Stimulated activated naive B cell treated with anti-CD40 and anti-IgM and Interleukin-4, amounts not matched to agents 10 μg/mL and 1 μg/mL and 100 μg/mL, for 72 hours (primary cell): ENCODE data around the gene ZNF497.
"Not testable (repeated sequence)": the region's sequence is repeated elsewhere in the genome, so short reads cannot be mapped to it uniquely, and the experiment has no call there.

Source experiments
- ATAC-seq, 2 donors: fragments of 150-1000 bp; cut with Tn5 transposase; replicated peaks; 2 replicates each; pipeline ENCODE4 v1.10.0; 2021; ENCODE audit warnings: moderate library complexity in 1 of 2
- DNase-seq: peaks from one replicate; pipeline ENCODE4 v3.0.0; 2021
- H3K27ac Mint-ChIP-seq: one replicate; pipeline ENCODE4 v1.8.0; 2022; ENCODE audit warnings: mild to moderate bottlenecking, mixed read lengths
- H3K27me3 Mint-ChIP-seq, 2 donors: one replicate each; pipeline ENCODE4 v1.8.0; 2022; ENCODE audit warnings: mixed read lengths in 2 of 2
- H3K36me3 Mint-ChIP-seq, 2 donors: one replicate each; pipeline ENCODE4 v1.8.0; 2022; ENCODE audit warnings: mixed read lengths in 2 of 2, mild to moderate bottlenecking in 1 of 2
- H3K4me1 Mint-ChIP-seq, 2 donors: one replicate each; pipeline ENCODE4 v1.8.0; 2022; ENCODE audit warnings: mixed read lengths in 2 of 2, mild to moderate bottlenecking in 1 of 2
- H3K4me3 Mint-ChIP-seq, 2 donors: one replicate each; pipeline ENCODE4 v1.8.0; 2022; ENCODE audit warnings: mild to moderate bottlenecking in 2 of 2, mixed read lengths in 2 of 2, moderate library complexity in 1 of 2
- H3K9me3 Mint-ChIP-seq, 2 donors: one replicate each; pipeline ENCODE4 v1.8.0; 2022; ENCODE audit warnings: mixed read lengths in 2 of 2, mild to moderate bottlenecking in 1 of 2

Gene ZNF497

DNA sequence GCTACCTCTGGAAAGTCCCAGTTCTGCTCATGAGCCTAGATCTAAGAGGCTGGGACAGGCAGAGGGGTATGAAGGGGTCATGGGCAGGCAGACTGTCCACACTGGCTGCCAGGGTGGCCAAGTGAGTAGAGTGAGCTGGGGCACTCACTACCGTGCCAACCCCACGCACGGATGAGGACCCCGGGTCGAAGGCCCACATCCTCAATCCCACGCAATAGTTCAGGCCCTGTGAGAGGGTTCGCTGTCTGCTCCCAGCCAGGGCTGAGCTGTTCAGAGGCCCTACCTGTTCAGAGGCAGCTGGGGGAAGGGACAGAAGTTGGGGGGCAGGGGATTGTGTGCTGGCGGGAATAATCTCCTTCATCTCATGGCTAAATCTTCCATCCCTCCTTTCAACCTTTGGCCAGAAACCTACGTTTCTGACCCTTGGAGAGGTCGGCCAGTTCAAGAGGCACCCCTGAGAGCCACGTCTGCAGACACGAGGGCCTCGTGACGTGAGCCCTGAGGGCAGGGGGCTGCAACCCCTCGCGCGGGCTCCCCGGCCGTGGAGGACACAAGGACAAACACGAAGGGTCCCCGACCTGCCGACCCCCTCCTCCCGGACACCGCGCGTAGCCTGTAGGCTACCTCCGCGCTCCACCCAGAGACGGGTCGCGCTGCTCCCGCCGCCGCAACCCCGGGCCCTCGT is 23.5 kb upstream of the ZNF497 start:
- Mint-ChIP-seq H3K4me1 (peaks cover 22 to 58% of the 10 kb centered on the region in 2 donors), H3K4me3 (peak overlapping the region; percentile 91 to 96)

DNA sequence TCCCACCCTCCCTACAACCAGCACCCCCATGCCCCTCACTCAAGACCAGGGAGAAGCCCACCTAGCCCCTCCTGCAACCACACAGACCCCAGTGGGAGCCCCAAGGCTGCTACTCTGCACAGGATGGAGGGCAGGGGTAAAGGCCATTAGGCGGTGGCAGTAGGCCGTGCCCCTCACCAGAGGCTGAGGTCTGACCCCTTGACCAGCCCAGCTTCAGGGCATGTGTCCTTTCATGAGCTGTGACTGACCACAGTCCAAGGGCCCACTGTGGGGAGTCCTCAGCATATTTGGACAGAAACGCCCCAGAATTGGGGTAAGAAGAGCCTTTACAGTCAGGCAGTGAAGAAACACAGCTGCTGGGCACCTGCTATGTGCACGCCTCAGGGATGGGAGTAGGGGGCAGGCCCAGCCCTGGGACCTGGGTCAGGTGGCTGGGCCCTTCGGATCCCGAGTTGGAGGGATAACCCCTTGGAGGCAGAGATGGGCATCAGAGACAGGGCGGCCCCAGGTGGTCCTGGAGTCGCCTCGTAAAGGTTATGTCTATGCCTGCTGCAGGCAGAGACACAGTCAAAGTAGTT is 22.9 kb upstream of the ZNF497 start:
- Mint-ChIP-seq H3K4me1 (peaks cover 19 to 52% of the 10 kb centered on the region in 2 donors), H3K36me3 (peaks cover 18 to 31% of the 10 kb centered on the region in 2 donors), H3K4me3 (peak overlapping the region; percentile 91 to 96), H3K9me3 (no peaks in the 10 kb centered on the region), H3K27ac (peak overlapping the region; percentile 98), H3K27me3 (no peaks in the 10 kb centered on the region)
- ATAC-seq (no peak), DNase-seq (no peak)

More for the DNA sequence above, 23.5 kb upstream of the ZNF497 start:
- Mint-ChIP-seq H3K36me3 (peaks cover 24 to 38% of the 10 kb centered on the region in 2 donors), H3K27ac (peak overlapping the region; percentile 98), H3K9me3 (no peaks in the 10 kb centered on the region), H3K27me3 (no peaks in the 10 kb centered on the region)
- ATAC-seq, result peak; percentile 0 to 12
- DNase-seq, result no peak

GRCh38 chr19:58382997-58383603 is 20.5 kb upstream of the ZNF497 start:
- no peak for DNase-seq
- ATAC-seq, result no peak
- no peak overlapping the region for H3K4me3 Mint-ChIP-seq
- no peaks in the 10 kb centered on the region for H3K27me3 Mint-ChIP-seq
- H3K9me3 Mint-ChIP-seq, result no peaks in the 10 kb centered on the region
- no peak overlapping the region for H3K27ac Mint-ChIP-seq
- H3K36me3 Mint-ChIP-seq, result peaks cover 12 to 20% of the 10 kb centered on the region in 2 donors
- H3K4me1 Mint-ChIP-seq, result peaks cover 30 to 50% of the 10 kb centered on the region in 2 donors

DNA sequence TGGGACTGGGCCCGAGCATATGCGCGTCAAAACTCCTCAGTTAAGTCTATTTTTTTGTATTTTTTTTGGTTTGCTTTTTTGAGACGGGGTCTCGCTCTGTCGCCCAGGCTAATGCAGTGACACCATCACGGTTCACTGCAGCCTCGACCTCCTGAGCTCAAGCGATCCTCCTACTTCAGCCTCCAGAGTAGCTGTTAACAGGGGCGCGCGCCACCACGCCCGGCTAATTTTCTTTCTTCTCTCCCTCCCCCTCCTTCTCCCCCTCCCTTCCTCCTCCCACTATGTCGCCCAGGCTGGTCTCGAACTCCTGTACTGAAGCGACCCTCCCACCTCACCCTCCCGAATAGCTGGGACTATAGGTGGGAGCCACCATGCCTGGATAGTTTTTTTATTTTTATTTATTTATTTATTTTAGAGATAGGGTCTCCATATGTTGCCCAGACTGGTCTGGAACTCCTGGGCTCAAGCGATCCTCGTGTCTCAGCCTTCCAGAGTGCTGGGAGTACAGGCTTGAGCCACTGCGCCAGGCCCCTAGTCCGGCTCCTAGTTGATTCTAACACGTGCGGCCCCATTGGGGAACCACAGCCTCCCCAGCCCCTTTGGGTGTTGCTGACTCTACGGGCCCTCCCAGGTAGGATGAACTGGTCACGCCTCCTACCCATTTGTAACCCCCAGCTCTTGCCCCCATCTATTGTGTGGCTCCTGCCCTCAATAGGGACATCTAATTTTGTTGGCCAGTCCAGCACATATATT is 19.1 kb upstream of the ZNF497 start:
- H3K27me3 Mint-ChIP-seq, result no peaks in the 10 kb centered on the region
- ATAC-seq, result no peak
- peak overlapping the region; percentile 97 for H3K27ac Mint-ChIP-seq
- peak overlapping the region; percentile 91 to 94 for H3K4me3 Mint-ChIP-seq
- peaks cover 27 to 39% of the 10 kb centered on the region in 2 donors for H3K4me1 Mint-ChIP-seq
- DNase-seq, result no peak
- peaks cover 4 to 11% of the 10 kb centered on the region in 2 donors for H3K36me3 Mint-ChIP-seq
- no peaks in the 10 kb centered on the region for H3K9me3 Mint-ChIP-seq

GRCh38 chr19:58380662-58381459 is 18.3 kb upstream of the ZNF497 start, which contains the start of gene ZNF837:
TSS of gene ZNF837 (minus strand) at chr19:58381030. CDS start at chr19:58369332, 11,698 bp downstream.
- H3K4me1 Mint-ChIP-seq, result peaks cover 26 to 32% of the 10 kb centered on the region in 2 donors
- DNase-seq (peak; percentile 99), ATAC-seq (peak; percentile 83 to 86)
- H3K27ac Mint-ChIP-seq, result peak within 1 kb of the TSS; percentile 97
- peaks cover 4 to 6% of the 10 kb centered on the region in 2 donors for H3K36me3 Mint-ChIP-seq
- H3K9me3 Mint-ChIP-seq, result no peaks in the 10 kb centered on the region
- H3K4me3 Mint-ChIP-seq, result peak within 1 kb of the TSS; percentile 91 to 94
- no peaks in the 10 kb centered on the region for H3K27me3 Mint-ChIP-seq

DNA sequence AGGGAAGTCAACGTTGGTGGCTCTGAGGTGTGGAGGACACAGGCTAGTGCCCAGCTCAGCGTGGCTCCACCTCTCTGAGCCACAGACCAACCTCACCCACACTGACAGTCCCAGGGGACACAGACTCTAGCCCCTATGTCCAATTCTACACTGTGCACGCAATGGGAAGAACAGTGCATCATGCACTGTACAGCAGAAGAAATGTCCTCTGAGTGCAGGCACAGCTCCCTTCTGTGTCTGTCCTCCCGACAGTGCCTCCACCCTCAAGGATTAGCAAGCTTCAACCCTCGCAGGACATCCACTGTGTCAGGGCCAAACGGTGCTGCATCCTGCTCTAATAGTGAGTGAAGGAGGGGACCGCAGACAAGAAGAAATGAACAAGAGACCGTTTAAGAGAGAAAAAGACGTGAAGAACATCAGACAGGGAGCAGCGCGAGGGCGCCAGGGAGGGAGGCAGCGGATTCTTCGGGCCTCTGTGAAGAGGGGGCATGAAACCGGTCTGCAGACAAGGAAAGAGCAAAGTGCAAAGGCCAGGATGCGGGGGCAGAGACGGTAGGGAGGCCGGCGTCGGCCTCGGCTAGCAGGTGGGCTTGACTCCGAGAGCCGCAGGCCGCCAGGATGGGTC is 17.6 kb upstream of the ZNF497 start:
- peak overlapping the region; percentile 91 to 94 for H3K4me3 Mint-ChIP-seq
- H3K4me1 Mint-ChIP-seq, result peaks cover 20 to 25% of the 10 kb centered on the region in 2 donors
- no peaks in the 10 kb centered on the region for H3K27me3 Mint-ChIP-seq
- no peaks in the 10 kb centered on the region for H3K9me3 Mint-ChIP-seq
- H3K36me3 Mint-ChIP-seq, result peaks cover 4 to 6% of the 10 kb centered on the region in 2 donors
- ATAC-seq (peak in 1 of 2 donors; percentile 9), DNase-seq (no peak)
- H3K27ac Mint-ChIP-seq, result peak overlapping the region; percentile 97

GRCh38 chr19:58379246-58379645 is 16.7 kb upstream of the ZNF497 start:
- Mint-ChIP-seq H3K4me3 (peak overlapping the region; percentile 91 to 94), H3K9me3 (no peaks in the 10 kb centered on the region), H3K36me3 (peaks cover 3 to 6% of the 10 kb centered on the region in 2 donors), H3K4me1 (peaks cover 20 to 24% of the 10 kb centered on the region in 2 donors), H3K27ac (peak overlapping the region; percentile 97), H3K27me3 (no peaks in the 10 kb centered on the region)
- ATAC-seq (no peak), DNase-seq (no peak)

DNA sequence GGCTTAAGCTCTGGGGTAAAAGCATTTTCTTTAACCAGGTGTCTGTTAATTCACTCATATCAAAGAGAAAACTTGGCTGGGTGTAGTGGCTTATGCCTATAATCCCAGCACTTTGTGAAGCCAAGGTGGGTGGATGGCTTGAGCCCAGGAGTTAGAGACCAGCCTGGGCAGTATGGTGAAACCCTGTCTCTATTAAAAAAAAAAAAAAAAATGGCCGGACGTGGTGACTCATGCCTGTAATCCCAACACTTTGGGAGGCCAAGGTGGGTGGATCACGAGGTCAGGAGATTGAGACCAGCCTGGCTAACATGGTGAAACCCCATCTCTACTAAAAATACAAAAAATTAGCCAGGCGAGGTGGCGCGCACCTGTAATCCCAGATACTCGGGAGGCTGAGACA is 14.2 kb upstream of the ZNF497 start:
- not testable (repeated sequence) for ATAC-seq, DNase-seq, H3K27ac Mint-ChIP-seq, H3K27me3 Mint-ChIP-seq, H3K36me3 Mint-ChIP-seq, H3K4me3 Mint-ChIP-seq, H3K9me3 Mint-ChIP-seq
- peaks cover 13 to 15% of the 10 kb centered on the region in 2 donors for H3K4me1 Mint-ChIP-seq

- Mint-ChIP-seq H3K4me1 (peaks cover 2 to 5% of the 10 kb centered on the region in 2 donors), H3K4me3 (no peak overlapping the region), H3K27ac (no peak overlapping the region), H3K9me3 (no peaks in the 10 kb centered on the region), H3K36me3 (peaks cover 4 to 5% of the 10 kb centered on the region in 2 donors), H3K27me3 (no peaks in the 10 kb centered on the region)
- ATAC-seq (no peak), DNase-seq (no peak)
Measured at GRCh38 chr19:58374200-58374599, 11.6 kb upstream of the ZNF497 start.

GRCh38 chr19:58372311-58373133 is 10.0 kb upstream of the ZNF497 start:
- Mint-ChIP-seq H3K36me3 (peaks cover 4 to 5% of the 10 kb centered on the region in 2 donors), H3K4me1 (peaks cover 0 to 5% of the 10 kb centered on the region in 2 donors), H3K27me3 (no peaks in the 10 kb centered on the region), H3K27ac (no peak overlapping the region), H3K9me3 (no peaks in the 10 kb centered on the region), H3K4me3 (no peak overlapping the region)
- DNase-seq, result no peak
- ATAC-seq, result no peak

GRCh38 chr19:58368561-58369360 is 6.2 kb upstream of the ZNF497 start:
- no peaks in the 10 kb centered on the region for H3K27me3 Mint-ChIP-seq
- ATAC-seq (no peak), DNase-seq (no peak)
- peaks cover 4 to 17% of the 10 kb centered on the region in 2 donors for H3K4me1 Mint-ChIP-seq
- H3K36me3 Mint-ChIP-seq, result peaks cover 9 to 11% of the 10 kb centered on the region in 2 donors
- no peaks in the 10 kb centered on the region for H3K9me3 Mint-ChIP-seq
- no peak overlapping the region for H3K27ac Mint-ChIP-seq
- no peak overlapping the region for H3K4me3 Mint-ChIP-seq
